ENCODE results near the gene HOXA3. TPM values are rescaled to one million over a fixed set of nuclear protein-coding genes. Genes with fewer than 3 reads are reported as not detected.
A peak's percentile ranks its signal among the peaks of the same experiment; 100 is the strongest.

HOXA3 gene
- total RNA-seq (1 to 10 TPM in 5 of 7 donors, under 1 TPM in 2; 0.51 to 6.1 (median 2.2) TPM), polyA plus RNA-seq (1 to 10 TPM in 1 of 3 donors, under 1 TPM in 2; 0.57 to 1.4 (median 0.62) TPM)
- long read RNA-seq, donor 1, partial matches to known transcripts = 0 of 1 reads
- long read RNA-seq, donor 1, other reads (novel, unspliced or antisense) = 0 of 1 reads
- long read RNA-seq, donor 2 = 0 reads

GRCh38 chr7:27151931-27152815 is at the start of gene HOXA3:
TSS of gene HOXA3 (minus strand) at chr7:27152583. CDS start at chr7:27110640, 41,943 bp downstream.
- Histone ChIP-seq H3K9me3 (peaks cover 0 to 4% (median 0%) of the 10 kb centered on the region in 8 donors), H3K27me3 (replicated peaks in 1 of 7) (peaks cover 26 to 100% (median 98%) of the 10 kb centered on the region in 7 donors), H3K27ac (peak within 1 kb of the TSS in 7 of 8 donors; percentile 30 to 69 (median 60)), H3K4me1 (peaks cover 27 to 90% (median 76%) of the 10 kb centered on the region in 6 donors), H3K36me3 (no peaks in the 10 kb centered on the region), H3K4me3 (peak within 1 kb of the TSS in 7 of 8 donors; percentile 28 to 68 (median 43))
- intact Hi-C loops (cut with DNase I; ENCODE audit: low total_unique reads) = no loop called here
- TF ChIP-seq POLR2AphosphoS5 (IDR thresholded peaks at IDR 0.05) = peak; percentile 30 to 54 (median 42)
- no peak for TF ChIP-seq POLR2A (IDR thresholded peaks at IDR 0.05)
- WGBS, 5 donors = 3 to 8% (median 6%) methylated on average over 48 to 53 of the region's 53 CpGs
- peak; percentile 76 for DNase-seq

- peak; percentile 39 for DNase-seq
- intact Hi-C loops (cut with DNase I; ENCODE audit: low total_unique reads) = no loop called here
- WGBS, 5 donors = 7 to 13% (median 12%) methylated on average over 4 of the region's 4 CpGs
- H3K27me3 ChIP-seq (replicated peaks in 1 of 7) = peaks cover 24 to 100% (median 96%) of the 10 kb centered on the region in 7 donors
- peak overlapping the region in 4 of 8 donors; percentile 5 to 68 (median 6) for H3K4me3 ChIP-seq
- H3K4me1 ChIP-seq = peaks cover 12 to 72% (median 54%) of the 10 kb centered on the region in 6 donors
- H3K36me3 ChIP-seq = no peaks in the 10 kb centered on the region
- H3K27ac ChIP-seq = no peak overlapping the region
- H3K9me3 ChIP-seq = no peaks in the 10 kb centered on the region
- TF ChIP-seq CTCF (IDR thresholded peaks at IDR 0.05 in 8 of 11, conservative IDR thresholded peaks at IDR 0.05 in 3 of 11) (no peak), POLR2AphosphoS5 (IDR thresholded peaks at IDR 0.05) (no peak), POLR2A (IDR thresholded peaks at IDR 0.05) (no peak)
These were observed 49.2 kb upstream of the HOXA3 start for GRCh38 chr7:27201580-27202017.

GRCh38 chr7:27200761-27201579 is 48.6 kb upstream of the HOXA3 start:
- peak overlapping the region in 6 of 8 donors; percentile 6 to 68 (median 34) for H3K4me3 ChIP-seq
- no peaks in the 10 kb centered on the region for H3K9me3 ChIP-seq
- DNase-seq = no peak
- no peaks in the 10 kb centered on the region for H3K36me3 ChIP-seq
- intact Hi-C loops (cut with DNase I; ENCODE audit: low total_unique reads) = no loop called here
- WGBS, 5 donors = 4 to 11% (median 9%) methylated on average over 13 to 14 of the region's 14 CpGs
- no peak overlapping the region for H3K27ac ChIP-seq
- H3K27me3 ChIP-seq (replicated peaks in 1 of 7) = peaks cover 22 to 100% (median 96%) of the 10 kb centered on the region in 7 donors
- no peak for TF ChIP-seq CTCF (IDR thresholded peaks at IDR 0.05 in 8 of 11, conservative IDR thresholded peaks at IDR 0.05 in 3 of 11)
- TF ChIP-seq POLR2AphosphoS5 (IDR thresholded peaks at IDR 0.05) = no peak
- TF ChIP-seq POLR2A (IDR thresholded peaks at IDR 0.05) = no peak
- H3K4me1 ChIP-seq = peaks cover 12 to 76% (median 56%) of the 10 kb centered on the region in 6 donors

Data from spleen (tissue), 13 donors.